MG63 (cell line): Measurements from ENCODE around the gene VWA5B1. TPM values are rescaled to one million over a fixed set of nuclear protein-coding genes. Genes with fewer than 3 reads are reported as not detected.

ENCODE experiments used
- DNase-seq: peaks from one replicate; pipeline ENCODE4 v3.0.0-alpha.2; 2020
- H3K27me3 ChIP-seq: fragments of 250-450 bp; sonication (Bioruptor Pico); 2 replicates; pipeline ENCODE4 v1.5.1; 2020; ENCODE audit warnings: mild to moderate bottlenecking, moderate library complexity
- H3K36me3 ChIP-seq: fragments of 250-450 bp; sonication (Bioruptor Pico); 2 replicates; pipeline ENCODE4 v1.5.1; 2020; ENCODE audit warnings: mild to moderate bottlenecking, moderate library complexity
- H3K4me3 ChIP-seq: fragments of 250-450 bp; sonication (Bioruptor Pico); 2 replicates; pipeline ENCODE4 v1.5.1; 2020; ENCODE audit warnings: mild to moderate bottlenecking, moderate library complexity
- H3K9me3 ChIP-seq: fragments of 250-450 bp; sonication (Bioruptor Pico); 2 replicates; pipeline ENCODE4 v1.5.1; 2020; ENCODE audit warnings: mild to moderate bottlenecking, moderate library complexity
- total RNA-seq: library from RNA; depleted of rRNA; stranded (reverse); fragments of >200 nt; shearing (Covaris generic); gene quantifications from 2 replicates; pipeline ENCODE4 v1.2.3, GENCODE V29; 2014; ENCODE audit warnings: low replicate concordance

Gene VWA5B1
- total RNA-seq, 1 experiment from 2014 or later = not detected

DNA sequence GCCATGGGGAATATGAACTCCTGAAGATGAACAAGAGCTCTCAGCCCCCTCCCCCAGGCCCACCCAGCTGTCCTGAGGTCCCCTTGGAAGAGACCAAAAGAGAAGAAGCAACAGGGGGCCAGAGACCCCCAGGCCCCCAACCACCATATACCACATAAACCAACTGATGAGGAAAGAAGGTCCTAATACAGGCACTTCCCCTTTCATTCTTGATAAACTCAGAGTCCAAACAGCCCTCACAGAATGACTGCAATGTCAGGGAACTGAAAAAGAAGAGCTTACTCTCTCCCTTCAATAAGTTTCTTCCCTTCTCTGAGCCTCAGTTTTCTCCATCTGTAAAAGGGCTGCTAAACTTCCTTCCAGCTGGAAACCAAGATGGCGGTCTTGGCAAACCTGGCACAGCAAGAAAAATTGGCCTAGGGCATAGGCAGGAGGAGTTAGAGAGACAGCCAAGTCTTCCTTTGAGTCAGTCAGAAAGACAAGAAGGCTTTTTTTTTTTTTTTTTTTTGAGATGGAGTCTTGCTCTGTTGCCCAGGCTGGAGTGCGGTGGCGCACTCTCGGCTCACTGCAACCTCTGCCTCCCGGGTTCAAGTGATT is 90.5 kb downstream of the VWA5B1 start:
- no peaks in the 10 kb centered on the region for H3K9me3 ChIP-seq
- H3K36me3 ChIP-seq = no peaks in the 10 kb centered on the region
- DNase-seq = peak; percentile 62
- no peaks in the 10 kb centered on the region for H3K27me3 ChIP-seq
- H3K4me3 ChIP-seq = no peak overlapping the region

DNA sequence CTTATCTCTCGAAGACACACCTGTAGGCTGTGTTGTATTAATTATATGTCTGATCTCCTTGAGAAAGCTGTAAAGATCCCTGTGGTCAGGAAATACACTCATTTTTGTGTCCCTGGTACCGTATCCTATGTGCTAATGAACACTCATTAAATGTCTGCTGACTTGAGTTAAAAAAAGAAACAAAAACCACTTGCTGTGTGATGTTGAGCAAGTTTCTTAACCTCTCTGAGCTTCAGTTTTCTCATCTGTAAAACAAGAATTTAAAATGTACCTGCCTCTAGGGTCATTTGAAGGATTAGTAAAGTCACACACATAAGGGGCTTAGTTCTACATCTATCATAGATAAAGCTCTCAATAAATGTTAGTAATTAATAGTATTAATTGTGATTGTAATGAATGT is 91.3 kb downstream of the VWA5B1 start:
- no peak overlapping the region for H3K4me3 ChIP-seq
- no peaks in the 10 kb centered on the region for H3K27me3 ChIP-seq
- H3K9me3 ChIP-seq = no peaks in the 10 kb centered on the region
- no peak for DNase-seq
- H3K36me3 ChIP-seq = no peaks in the 10 kb centered on the region

DNA sequence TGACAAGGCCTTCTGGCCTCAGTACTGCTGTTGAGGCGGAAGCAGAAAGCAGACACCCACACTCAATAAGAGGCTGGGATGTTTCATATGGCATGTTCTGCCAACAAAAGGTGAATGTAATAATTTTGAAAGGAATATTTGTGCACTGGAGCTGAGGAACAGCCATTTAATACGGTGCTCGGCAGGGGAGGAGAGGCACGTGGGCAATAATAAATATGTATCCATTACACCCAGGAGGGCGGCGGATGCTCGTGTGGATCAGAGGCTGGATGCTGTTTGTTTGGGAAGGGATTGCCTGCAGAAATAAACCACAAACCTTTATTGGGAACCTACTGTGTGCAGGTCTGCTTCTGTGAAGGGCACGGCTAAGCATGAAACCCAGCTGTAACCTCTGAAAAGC is 92.0 kb downstream of the VWA5B1 start:
- Histone ChIP-seq H3K36me3 (no peaks in the 10 kb centered on the region), H3K4me3 (no peak overlapping the region), H3K27me3 (no peaks in the 10 kb centered on the region), H3K9me3 (no peaks in the 10 kb centered on the region)
- no peak for DNase-seq

DNA sequence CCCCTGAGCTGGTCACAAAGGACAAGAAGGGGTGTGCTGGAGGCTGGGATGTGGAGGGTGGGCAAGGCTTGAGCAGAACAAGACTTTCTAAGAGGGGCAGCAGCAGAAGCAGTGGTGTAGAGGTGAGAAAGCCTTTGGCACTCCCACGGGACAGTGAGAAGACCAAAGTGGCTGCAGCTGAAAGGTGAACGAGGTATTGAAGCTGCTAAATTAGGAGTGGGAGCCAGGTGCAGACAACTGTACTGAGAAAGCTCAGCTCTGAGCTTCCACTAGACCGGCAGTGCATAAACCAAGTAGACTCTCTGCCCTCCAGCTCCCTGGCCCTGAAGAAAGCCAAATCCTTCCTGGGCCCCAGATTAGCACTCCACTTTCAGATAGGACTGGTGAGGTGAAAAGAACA is 93.0 kb downstream of the VWA5B1 start:
- no peaks in the 10 kb centered on the region for H3K27me3 ChIP-seq
- no peak overlapping the region for H3K4me3 ChIP-seq
- no peaks in the 10 kb centered on the region for H3K9me3 ChIP-seq
- no peak for DNase-seq
- no peaks in the 10 kb centered on the region for H3K36me3 ChIP-seq

DNA sequence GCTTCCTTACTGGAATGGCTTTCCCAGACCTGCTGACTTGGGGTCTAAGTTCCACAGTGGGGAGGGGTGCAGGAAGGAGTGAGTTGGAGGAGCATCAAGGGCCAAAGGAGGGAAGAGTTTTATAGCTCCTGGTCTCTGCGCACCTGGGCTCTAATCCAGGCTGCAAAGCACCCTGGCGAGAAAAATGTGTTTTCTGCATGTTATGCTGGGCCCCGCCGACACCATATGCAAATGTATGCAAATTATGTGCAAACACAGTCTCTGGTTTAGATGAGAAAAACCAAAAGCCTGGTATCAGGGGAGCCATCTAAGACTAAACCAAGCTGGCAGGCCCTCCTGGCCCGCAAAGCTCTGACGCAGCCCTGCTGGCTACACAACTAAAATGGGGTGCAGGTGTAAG is 95.0 kb downstream of the VWA5B1 start:
- H3K27me3 ChIP-seq = no peaks in the 10 kb centered on the region
- no peak overlapping the region for H3K4me3 ChIP-seq
- DNase-seq = no peak
- no peaks in the 10 kb centered on the region for H3K36me3 ChIP-seq
- no peaks in the 10 kb centered on the region for H3K9me3 ChIP-seq

DNA sequence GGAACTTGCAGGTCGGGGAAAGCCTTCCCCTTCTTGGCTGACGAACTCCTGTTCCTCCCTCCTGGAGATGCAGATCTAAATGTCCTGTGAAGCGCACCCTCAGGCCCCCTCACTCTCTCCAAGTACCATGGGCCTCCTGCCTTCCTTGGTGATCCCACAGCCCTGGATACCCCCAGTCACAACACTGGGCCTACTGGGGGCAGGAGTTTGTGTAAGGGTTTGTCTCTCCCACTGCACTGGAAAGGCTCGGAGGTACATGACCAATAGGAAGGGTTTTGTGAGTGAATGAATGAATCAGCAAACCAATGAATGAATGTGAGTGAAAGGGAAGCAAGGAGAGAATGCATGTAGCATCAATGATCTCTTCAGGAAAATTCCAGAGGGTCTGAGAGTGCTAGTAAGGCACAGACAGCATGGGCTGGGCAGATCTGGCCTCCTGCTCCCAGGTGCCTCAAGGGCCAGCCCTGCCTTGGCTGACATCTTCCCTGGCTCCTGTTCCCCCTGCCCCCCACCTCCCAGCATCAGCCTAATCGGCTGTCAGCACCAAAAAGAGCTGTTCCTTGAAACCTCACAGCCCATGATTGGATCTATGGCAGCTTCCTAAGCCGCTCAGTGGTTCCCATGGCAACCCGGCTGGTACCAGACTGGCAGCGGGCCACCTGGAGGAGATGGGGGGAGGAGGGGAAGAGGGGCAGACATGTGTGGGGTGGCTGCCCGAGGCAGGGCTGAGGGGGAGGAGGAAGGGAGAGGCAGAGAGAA is 95.8 kb downstream of the VWA5B1 start:
- Histone ChIP-seq H3K27me3 (no peaks in the 10 kb centered on the region), H3K36me3 (no peaks in the 10 kb centered on the region), H3K4me3 (no peak overlapping the region), H3K9me3 (no peaks in the 10 kb centered on the region)
- DNase-seq = no peak

DNA sequence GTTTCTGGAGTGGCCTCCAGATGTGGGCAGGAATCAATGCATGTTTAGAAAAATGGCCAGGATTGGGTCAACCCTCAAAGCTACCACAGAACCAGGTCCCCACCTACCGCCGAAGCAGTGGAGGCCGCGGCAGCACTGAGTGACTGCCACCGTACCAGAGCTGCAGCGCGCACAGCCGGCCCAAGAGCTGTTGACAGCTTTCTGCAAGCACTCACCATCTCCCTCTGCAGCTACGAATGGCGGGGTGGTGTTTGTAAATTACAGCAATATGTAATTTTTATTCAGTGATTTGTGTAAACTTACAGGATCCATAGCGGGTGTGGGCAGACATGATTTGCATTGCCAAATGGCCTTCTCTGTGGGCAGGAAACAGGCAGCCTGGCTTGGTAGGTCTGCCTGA is 98.9 kb downstream of the VWA5B1 start:
- no peak for DNase-seq
- Histone ChIP-seq H3K9me3 (peaks cover 6% of the 10 kb centered on the region; the same call in 1 of the 2 replicates), H3K36me3 (no peaks in the 10 kb centered on the region), H3K4me3 (no peak overlapping the region), H3K27me3 (no peaks in the 10 kb centered on the region)

DNA sequence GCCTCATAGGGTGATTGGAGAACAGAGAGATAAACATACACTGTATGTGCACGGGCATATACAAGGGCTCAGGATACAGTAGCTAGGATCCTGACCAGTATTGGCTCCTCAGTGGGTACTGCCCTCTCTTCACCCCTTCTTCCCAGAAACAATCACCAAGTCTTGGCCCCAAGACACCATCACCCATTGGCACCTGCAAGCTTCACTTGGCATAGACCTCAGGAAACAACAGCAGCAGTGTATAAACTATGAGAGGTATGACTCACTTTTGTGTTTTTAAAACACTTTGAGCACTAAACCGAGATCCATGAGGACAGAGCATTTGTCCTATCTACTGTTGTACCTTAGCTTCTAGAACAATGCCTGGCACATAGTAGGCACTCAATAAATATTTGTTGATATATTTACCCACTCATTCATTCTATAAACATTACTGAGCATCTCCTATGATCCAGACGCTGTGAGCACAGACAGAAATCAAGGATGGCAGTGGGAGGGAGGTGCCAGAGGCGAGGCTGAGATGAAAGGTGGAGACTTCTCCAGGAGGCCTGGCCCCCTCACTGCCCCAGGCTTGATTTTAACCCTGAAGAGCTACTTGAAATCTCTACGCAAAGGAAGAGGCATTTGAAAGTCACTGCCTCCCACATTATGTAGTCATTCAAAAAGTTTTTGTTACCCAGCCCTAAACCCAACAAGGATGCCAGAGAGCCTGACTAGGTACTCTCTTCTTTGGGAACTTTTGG is 100.1 kb downstream of the VWA5B1 start:
- no peaks in the 10 kb centered on the region for H3K36me3 ChIP-seq
- no peaks in the 10 kb centered on the region for H3K27me3 ChIP-seq
- peak; percentile 93 for DNase-seq
- no peak overlapping the region for H3K4me3 ChIP-seq
- H3K9me3 ChIP-seq = peaks cover 15% of the 10 kb centered on the region

DNA sequence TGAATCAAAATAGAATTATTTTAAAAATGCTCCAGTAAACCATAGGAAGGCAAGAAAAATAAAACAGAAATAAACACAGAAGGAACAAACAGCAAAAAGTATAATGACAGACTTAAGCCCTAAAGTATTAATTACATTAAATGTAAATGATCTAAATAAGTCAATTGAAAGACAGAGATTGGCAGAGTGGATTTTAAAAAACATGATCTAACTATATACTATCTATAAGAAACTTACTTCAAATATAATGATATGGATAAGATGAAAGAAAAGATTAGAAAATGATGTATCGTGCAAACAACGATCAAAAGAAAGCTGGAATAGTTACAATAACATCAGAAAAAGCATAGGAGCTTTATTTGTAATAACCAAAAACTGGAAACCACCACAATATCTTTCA is 104.6 kb downstream of the VWA5B1 start:
- Histone ChIP-seq H3K27me3 (no peaks in the 10 kb centered on the region), H3K9me3 (peaks cover 17% of the 10 kb centered on the region), H3K36me3 (no peaks in the 10 kb centered on the region), H3K4me3 (no peak overlapping the region)
- no peak for DNase-seq

DNA sequence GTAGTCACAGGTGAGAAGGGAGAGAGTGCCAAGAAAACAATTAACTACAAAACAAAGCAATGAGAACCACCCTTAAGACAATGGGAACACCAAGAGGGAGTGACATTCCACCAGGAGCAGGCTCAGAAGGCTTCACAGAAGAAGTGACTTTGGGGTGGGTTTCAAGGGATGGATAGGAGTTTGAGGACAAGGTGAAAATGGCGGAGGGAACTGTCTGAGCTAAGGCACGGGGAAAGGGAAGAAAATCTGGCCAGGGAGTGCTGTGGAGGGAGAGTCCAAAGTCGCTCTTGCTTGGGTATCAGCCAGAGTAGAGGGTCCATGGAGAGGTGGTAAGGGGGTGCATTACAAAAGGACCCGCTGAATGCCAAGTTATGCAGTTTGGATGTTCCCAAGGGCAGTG is 108.1 kb downstream of the VWA5B1 start:
- no peak for DNase-seq
- no peaks in the 10 kb centered on the region for H3K36me3 ChIP-seq

DNA sequence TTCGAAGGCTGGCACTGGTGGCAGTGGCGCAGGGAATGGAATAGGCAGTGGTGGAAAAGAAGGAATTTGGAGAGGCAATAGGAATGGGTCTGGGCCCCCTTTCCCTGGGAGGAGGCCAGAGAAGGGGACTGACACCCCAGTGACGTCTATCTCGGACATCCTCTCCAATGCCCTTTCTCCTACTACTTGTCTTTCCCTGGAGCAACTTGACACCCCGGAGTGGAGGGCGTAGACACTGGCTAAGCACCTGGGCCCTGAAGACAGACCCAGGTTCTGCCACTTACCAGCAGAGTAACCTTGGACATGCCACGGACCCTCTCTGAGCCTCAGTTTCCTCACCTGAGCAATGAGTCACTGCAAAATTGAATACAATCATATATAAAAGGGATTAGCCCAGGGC is 108.5 kb downstream of the VWA5B1 start:
- Histone ChIP-seq H3K27me3 (no peaks in the 10 kb centered on the region), H3K36me3 (no peaks in the 10 kb centered on the region), H3K9me3 (peaks cover 12% of the 10 kb centered on the region), H3K4me3 (no peak overlapping the region)
- no peak for DNase-seq

More for the DNA sequence above, 108.1 kb downstream of the VWA5B1 start:
- Histone ChIP-seq H3K9me3 (peaks cover 14% of the 10 kb centered on the region), H3K27me3 (no peaks in the 10 kb centered on the region), H3K4me3 (no peak overlapping the region)

DNA sequence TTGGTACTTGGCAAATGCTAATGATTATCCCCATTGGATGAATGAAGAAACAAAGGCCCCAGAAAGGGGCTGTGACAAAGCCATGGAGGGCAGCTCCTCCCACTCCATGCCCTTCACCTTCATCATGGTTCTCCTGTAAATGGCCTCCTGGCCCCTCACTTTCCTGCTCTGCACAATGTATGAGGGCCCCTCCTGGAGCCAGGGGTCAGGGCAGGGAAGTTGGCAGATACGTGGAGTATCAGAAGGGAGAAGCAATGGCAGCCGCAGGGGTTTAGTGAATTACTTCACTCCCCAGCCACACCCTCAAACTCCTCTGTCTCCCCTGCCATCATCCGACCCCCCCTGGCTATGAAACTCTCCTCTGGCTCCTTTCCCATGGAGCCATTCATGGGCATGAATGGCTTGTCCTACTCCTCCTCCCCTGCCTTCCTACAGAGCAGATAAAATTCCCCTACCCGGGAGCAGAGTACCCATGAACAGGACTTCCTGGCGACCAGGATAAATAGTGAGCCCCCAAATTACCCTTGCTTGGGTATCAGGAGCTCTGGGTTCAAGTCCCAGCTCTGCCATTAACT is 109.0 kb downstream of the VWA5B1 start:
- Histone ChIP-seq H3K36me3 (no peaks in the 10 kb centered on the region), H3K27me3 (no peaks in the 10 kb centered on the region), H3K4me3 (no peak overlapping the region), H3K9me3 (peaks cover 11% of the 10 kb centered on the region)
- peak; percentile 42 for DNase-seq

DNA sequence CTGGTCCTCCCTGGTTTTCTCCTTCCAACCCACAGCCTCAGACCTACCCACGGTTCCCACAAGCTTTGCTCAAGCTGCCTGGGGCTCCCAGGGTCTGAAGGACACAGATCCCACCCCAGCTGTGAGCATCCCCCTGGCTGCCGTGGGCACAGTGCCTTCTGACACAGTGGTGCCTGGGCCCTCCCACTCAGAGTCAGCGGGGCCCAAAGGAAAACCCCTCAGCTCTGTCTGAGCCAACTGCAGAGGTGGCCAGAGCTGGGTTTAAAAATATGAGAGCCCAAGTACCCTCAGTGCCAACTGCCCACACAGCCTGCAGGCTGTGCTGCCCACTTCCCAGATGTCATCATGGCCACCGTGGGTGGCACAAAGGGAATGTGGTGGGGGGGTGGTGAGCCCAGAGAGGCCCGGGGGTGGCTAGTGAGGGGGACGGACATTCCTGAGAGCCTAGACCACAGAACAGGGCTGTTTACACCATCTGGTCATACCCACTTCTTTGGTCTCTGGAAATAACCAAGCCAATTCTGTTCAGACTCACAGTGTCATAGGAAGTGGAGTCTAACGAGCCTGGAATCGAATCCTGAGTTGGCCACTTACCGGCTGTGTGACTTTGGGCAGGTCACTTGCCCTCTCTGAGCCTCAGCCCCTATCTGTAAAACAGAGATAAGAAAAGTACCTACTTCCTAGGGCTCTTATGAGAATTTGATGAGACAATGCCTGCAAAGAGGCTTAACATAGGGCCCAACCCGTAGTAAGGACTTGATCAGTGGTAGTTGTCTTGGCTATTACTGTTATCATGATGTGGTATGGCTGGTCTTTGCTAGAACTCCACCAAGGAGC is 109.9 kb downstream of the VWA5B1 start:
- no peaks in the 10 kb centered on the region for H3K27me3 ChIP-seq
- no peaks in the 10 kb centered on the region for H3K36me3 ChIP-seq
- DNase-seq = peak; percentile 52

DNA sequence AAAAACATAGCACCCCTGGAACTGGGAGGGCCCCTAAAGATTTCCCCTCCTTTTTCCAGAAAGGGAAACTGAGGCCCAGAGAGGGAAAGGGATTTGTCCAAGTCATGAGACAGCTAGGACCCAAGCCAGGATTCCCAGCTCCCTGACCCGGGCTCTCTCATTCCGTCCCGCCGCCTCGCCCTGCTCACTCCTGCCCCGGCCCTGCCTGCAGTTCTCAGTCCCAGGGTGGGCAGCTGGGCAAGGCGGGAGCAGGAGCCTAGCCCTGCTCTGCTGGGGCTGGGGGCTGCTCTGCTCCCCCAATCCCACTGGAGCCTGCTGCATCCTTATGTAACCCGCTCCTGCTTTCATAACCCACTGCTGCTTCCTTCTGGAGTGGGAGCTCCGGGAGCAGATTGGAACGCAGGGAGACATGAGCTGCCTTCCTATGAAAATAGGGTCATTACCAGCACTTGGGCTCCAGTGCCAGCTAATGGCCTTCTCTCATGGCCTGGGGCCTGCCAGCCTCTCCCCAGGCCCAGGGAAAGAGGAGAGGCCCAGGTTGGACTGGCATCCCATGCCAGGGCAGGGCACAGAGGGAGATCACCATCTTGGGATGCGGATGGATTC is 110.8 kb downstream of the VWA5B1 start:
- H3K4me3 ChIP-seq = no peak overlapping the region
- H3K27me3 ChIP-seq = no peaks in the 10 kb centered on the region
- H3K36me3 ChIP-seq = no peaks in the 10 kb centered on the region
- no peak for DNase-seq
- no peaks in the 10 kb centered on the region for H3K9me3 ChIP-seq

More for the DNA sequence above, 109.9 kb downstream of the VWA5B1 start:
- no peak overlapping the region for H3K4me3 ChIP-seq
- peaks cover 2% of the 10 kb centered on the region for H3K9me3 ChIP-seq

DNA sequence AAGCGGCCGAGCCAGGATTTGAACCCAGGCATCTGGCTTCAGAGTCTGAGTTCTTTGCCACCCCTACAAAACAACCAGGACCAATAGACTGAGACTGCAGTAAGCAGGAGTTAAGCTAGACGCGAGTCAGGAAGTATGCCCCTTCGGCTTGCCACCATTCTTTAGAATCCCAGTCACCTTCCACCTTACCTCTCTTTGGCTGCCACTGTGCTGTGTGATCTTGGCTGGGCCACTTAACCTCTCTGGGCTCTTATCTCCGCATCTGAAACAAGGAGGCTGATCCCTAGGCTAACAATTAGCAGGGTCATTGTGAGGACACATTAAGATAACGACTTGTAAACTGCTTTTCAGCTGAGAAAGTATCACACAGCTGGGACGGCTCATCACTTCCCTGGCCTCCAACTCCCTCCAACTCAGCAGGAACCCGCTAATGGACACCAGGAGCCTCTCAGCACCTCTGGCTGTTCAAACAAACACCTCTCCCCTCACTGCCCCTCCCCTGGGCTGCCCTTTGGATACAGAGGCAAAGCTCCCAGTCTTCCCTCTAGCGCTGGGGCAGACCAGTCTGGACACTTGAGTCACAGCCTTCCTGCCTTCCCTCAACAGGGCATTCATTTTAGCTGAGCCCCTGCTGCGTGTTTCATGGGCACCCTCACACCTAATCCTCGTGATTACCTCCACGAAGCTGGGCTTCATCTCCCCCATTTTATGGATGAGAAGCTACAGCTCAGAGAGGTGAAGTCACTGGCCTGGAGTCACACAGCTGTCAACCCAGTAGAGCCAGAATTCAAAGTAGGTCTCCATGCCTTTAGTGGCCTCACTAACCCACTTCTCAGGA is 112.1 kb downstream of the VWA5B1 start:
- no peaks in the 10 kb centered on the region for H3K36me3 ChIP-seq
- no peaks in the 10 kb centered on the region for H3K27me3 ChIP-seq
- no peak overlapping the region for H3K4me3 ChIP-seq
- DNase-seq = no peak
- no peaks in the 10 kb centered on the region for H3K9me3 ChIP-seq
